ENCODE data around the gene HLA-F. TPM values are rescaled to one million over a fixed set of nuclear protein-coding genes. Genes with fewer than 3 reads are reported as not detected.

HLA-F gene
- total and polyA plus RNA-seq, 8 donors, result 15.4 to 197 (median 21.1) TPM

- H3K27ac ChIP-seq, result peak overlapping the region in 1 of 2 donors; percentile 48
- no peak for ATAC-seq
- intact Hi-C loops (cut with DNase I), result no loop called here
Measured at GRCh38 chr6:29749308-29749662, 26.1 kb downstream of the HLA-F start.

GRCh38 chr6:29749668-29750067, 26.4 kb downstream of the HLA-F start:
- Histone ChIP-seq H3K36me3 (no peaks in the 10 kb centered on the region), H3K4me3 (peak overlapping the region in 1 of 2 donors; percentile 59), H3K27ac (no peak overlapping the region), H3K4me1 (peaks cover 0 to 34% of the 10 kb centered on the region in 2 donors), H3K9me3 (no peaks in the 10 kb centered on the region), H3K27me3 (peaks cover 0 to 28% of the 10 kb centered on the region in 2 donors)
- intact Hi-C loops (cut with DNase I), result no loop called here
- DNase-seq (no peak), ATAC-seq (no peak)
- TF ChIP-seq CTCF (IDR thresholded peaks at IDR 0.05), result no peak

More at GRCh38 chr6:29749308-29749662, 26.1 kb downstream of the HLA-F start:
- Histone ChIP-seq H3K4me1 (peaks cover 0 to 34% of the 10 kb centered on the region in 2 donors), H3K36me3 (no peaks in the 10 kb centered on the region), H3K9me3 (no peaks in the 10 kb centered on the region), H3K4me3 (peak overlapping the region; percentile 59 to 63), H3K27me3 (peaks cover 0 to 25% of the 10 kb centered on the region in 2 donors)
- DNase-seq, result no peak
- no peak for TF ChIP-seq CTCF (IDR thresholded peaks at IDR 0.05)

GRCh38 chr6:29750709-29751108, 27.5 kb downstream of the HLA-F start:
- Histone ChIP-seq H3K27me3 (peaks cover 0 to 38% of the 10 kb centered on the region in 2 donors), H3K36me3 (no peaks in the 10 kb centered on the region), H3K9me3 (no peaks in the 10 kb centered on the region), H3K4me3 (no peak overlapping the region), H3K27ac (no peak overlapping the region), H3K4me1 (peaks cover 0 to 34% of the 10 kb centered on the region in 2 donors)
- intact Hi-C loops (cut with DNase I), result no loop called here
- DNase-seq, result no peak
- no peak for ATAC-seq
- no peak for TF ChIP-seq CTCF (IDR thresholded peaks at IDR 0.05)

- TF ChIP-seq CTCF (IDR thresholded peaks at IDR 0.05), result no peak
- no peaks in the 10 kb centered on the region for H3K9me3 ChIP-seq
- intact Hi-C loops (cut with DNase I), result no loop called here
- peaks cover 0 to 45% of the 10 kb centered on the region in 2 donors for H3K27me3 ChIP-seq
- peak overlapping the region; percentile 85 to 95 for H3K27ac ChIP-seq
- ATAC-seq (no peak), DNase-seq (no peak)
- H3K4me3 ChIP-seq, result peak overlapping the region in 1 of 2 donors; percentile 63
- peaks cover 0 to 34% of the 10 kb centered on the region in 2 donors for H3K4me1 ChIP-seq
- H3K36me3 ChIP-seq, result no peaks in the 10 kb centered on the region
Measured at GRCh38 chr6:29751480-29751879, 28.2 kb downstream of the HLA-F start.

GRCh38 chr6:29752451-29753308, 29.4 kb downstream of the HLA-F start:
- peak overlapping the region; percentile 85 to 95 for H3K27ac ChIP-seq
- H3K4me3 ChIP-seq, result peak overlapping the region; percentile 38 to 63
- TF ChIP-seq CTCF (IDR thresholded peaks at IDR 0.05), result peak; percentile 89 to 92
- no peaks in the 10 kb centered on the region for H3K36me3 ChIP-seq
- peaks cover 0 to 46% of the 10 kb centered on the region in 2 donors for H3K27me3 ChIP-seq
- H3K4me1 ChIP-seq, result peaks cover 0 to 31% of the 10 kb centered on the region in 2 donors
- ATAC-seq (peak; percentile 90), DNase-seq (peak; percentile 78 to 98 (median 92))
- no peaks in the 10 kb centered on the region for H3K9me3 ChIP-seq
- intact Hi-C loops (cut with DNase I), result no loop called here
